Measurements from ENCODE around the gene HTR7.
"Not testable (repeated sequence)": the region's sequence is repeated elsewhere in the genome, so short reads cannot be mapped to it uniquely, and the experiment has no call there.

HTR7 gene

GRCh38 chr10:90819911-90820310, 37.9 kb downstream of the HTR7 start:
- no peak overlapping the region for H3K4me3 ChIP-seq (ENCODE audit: low read depth, low read length)
- H3K36me3 ChIP-seq (ENCODE audit: control insufficient read depth, insufficient read depth, low read length), result peaks cover 5% of the 10 kb centered on the region
- H3K27me3 ChIP-seq (ENCODE audit: control insufficient read depth, insufficient read depth, low read length), result no peaks in the 10 kb centered on the region
- no peak overlapping the region for H3K9ac ChIP-seq (ENCODE audit: low read depth, low read length)
- peaks cover 21% of the 10 kb centered on the region for H3K9me3 ChIP-seq (ENCODE audit: control insufficient read depth, insufficient read depth, low read length)
- H3K4me1 ChIP-seq (ENCODE audit: control insufficient read depth, insufficient read depth, low read length), result peaks cover 5% of the 10 kb centered on the region

DNA sequence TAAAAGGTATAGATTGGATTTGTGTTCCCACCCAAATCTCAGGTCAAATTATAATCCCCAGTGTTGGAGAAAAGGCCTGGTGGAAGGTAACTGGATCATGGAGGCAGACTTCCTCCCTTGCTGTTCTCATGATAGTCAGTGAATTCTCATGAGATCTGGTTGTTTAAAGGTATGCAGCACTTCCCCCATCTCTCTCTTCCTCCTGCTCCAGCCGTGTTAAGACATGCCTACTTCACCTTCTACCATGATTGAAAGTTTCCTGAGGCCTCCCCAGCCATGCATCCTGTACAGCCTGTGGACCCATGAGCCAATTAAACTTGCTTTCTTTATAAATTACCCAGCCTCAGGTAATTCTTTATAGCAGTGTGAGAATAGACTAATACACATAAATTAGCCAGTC, 39.1 kb downstream of the HTR7 start:
- peaks cover 9% of the 10 kb centered on the region for H3K4me1 ChIP-seq (ENCODE audit: control insufficient read depth, insufficient read depth, low read length)
- no peaks in the 10 kb centered on the region for H3K27me3 ChIP-seq (ENCODE audit: control insufficient read depth, insufficient read depth, low read length)
- H3K9ac ChIP-seq (ENCODE audit: low read depth, low read length), result no peak overlapping the region
- H3K4me3 ChIP-seq (ENCODE audit: low read depth, low read length), result no peak overlapping the region
- H3K36me3 ChIP-seq (ENCODE audit: control insufficient read depth, insufficient read depth, low read length), result peaks cover 5% of the 10 kb centered on the region
- peaks cover 19% of the 10 kb centered on the region for H3K9me3 ChIP-seq (ENCODE audit: control insufficient read depth, insufficient read depth, low read length)

GRCh38 chr10:90817128-90817889, 40.5 kb downstream of the HTR7 start:
- peaks cover 9% of the 10 kb centered on the region for H3K4me1 ChIP-seq (ENCODE audit: control insufficient read depth, insufficient read depth, low read length)
- H3K36me3 ChIP-seq (ENCODE audit: control insufficient read depth, insufficient read depth, low read length), result peaks cover 5% of the 10 kb centered on the region
- H3K27me3 ChIP-seq (ENCODE audit: control insufficient read depth, insufficient read depth, low read length), result no peaks in the 10 kb centered on the region
- H3K4me3 ChIP-seq (ENCODE audit: low read depth, low read length), result no peak overlapping the region
- H3K9ac ChIP-seq (ENCODE audit: low read depth, low read length), result no peak overlapping the region
- peaks cover 6% of the 10 kb centered on the region for H3K9me3 ChIP-seq (ENCODE audit: control insufficient read depth, insufficient read depth, low read length)

GRCh38 chr10:90816466-90816865, 41.4 kb downstream of the HTR7 start:
- no peak overlapping the region for H3K4me3 ChIP-seq (ENCODE audit: low read depth, low read length)
- no peaks in the 10 kb centered on the region for H3K27me3 ChIP-seq (ENCODE audit: control insufficient read depth, insufficient read depth, low read length)
- H3K9me3 ChIP-seq (ENCODE audit: control insufficient read depth, insufficient read depth, low read length), result peaks cover 3% of the 10 kb centered on the region
- H3K36me3 ChIP-seq (ENCODE audit: control insufficient read depth, insufficient read depth, low read length), result peaks cover 5% of the 10 kb centered on the region
- peaks cover 9% of the 10 kb centered on the region for H3K4me1 ChIP-seq (ENCODE audit: control insufficient read depth, insufficient read depth, low read length)
- H3K9ac ChIP-seq (ENCODE audit: low read depth, low read length), result no peak overlapping the region

DNA sequence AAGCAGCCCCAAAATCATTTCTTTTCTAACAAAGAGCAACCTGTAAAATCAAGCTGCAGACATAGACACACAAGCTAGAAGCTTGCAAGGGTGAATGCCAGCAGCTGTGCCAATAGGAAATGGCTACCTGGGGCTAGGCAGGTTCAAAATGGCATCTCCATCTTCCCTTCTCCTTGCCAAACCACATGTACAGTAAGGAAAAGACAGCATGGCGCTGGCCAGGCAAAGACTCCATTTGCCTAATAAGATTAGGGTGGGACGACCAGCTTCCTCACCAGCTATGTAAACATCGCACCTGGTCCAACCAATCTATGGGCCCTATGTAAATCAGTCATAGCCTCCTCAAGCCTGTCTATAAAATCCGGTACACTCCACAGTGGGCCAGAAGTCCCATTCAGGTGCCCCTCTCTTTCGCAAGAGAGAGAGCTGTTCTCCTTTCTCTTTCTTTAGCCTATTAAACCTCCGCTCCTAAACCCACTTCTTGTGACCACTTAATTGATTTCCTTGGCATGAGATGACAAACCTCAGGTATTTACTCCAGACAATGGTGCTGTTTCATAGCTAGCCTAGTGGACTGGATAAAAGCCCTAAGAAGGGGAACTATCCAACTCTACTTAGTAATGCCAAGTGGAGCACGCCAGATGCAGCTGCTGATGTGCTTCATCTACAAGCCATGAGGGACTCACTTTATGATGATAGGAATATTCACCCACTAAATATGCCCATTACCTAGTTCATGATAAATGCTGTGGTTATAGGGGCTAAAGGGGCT, 44.1 kb downstream of the HTR7 start:
- Histone ChIP-seq H3K27me3 (ENCODE audit: control insufficient read depth, insufficient read depth, low read length) (no peaks in the 10 kb centered on the region), H3K9me3 (ENCODE audit: control insufficient read depth, insufficient read depth, low read length) (no peaks in the 10 kb centered on the region), H3K4me3 (ENCODE audit: low read depth, low read length) (no peak overlapping the region), H3K36me3 (ENCODE audit: control insufficient read depth, insufficient read depth, low read length) (peaks cover 5% of the 10 kb centered on the region), H3K9ac (ENCODE audit: low read depth, low read length) (no peak overlapping the region), H3K4me1 (ENCODE audit: control insufficient read depth, insufficient read depth, low read length) (peaks cover 6% of the 10 kb centered on the region)

DNA sequence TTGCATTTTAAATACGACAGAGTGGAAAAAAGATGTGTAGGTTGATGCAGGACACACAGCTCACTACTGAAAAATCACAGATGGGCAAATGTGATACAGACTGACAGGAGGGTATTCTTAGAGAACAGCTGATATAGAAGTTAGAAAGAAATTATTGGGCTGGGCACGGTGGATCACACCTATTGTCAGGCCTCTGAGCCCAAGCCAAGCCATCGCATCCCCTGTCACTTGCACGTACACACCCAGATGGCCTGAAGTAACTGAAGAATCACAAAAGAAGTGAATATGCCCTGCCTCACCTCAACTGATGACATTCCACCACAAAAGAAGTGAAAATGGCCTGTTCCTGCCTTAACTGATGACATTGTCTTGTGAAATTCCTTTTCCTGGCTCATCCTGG, 50.7 kb downstream of the HTR7 start:
- not testable (repeated sequence) for H3K36me3 ChIP-seq (ENCODE audit: control insufficient read depth, insufficient read depth, low read length); H3K9ac ChIP-seq (ENCODE audit: low read depth, low read length); H3K9me3 ChIP-seq (ENCODE audit: control insufficient read depth, insufficient read depth, low read length); H3K27me3 ChIP-seq (ENCODE audit: control insufficient read depth, insufficient read depth, low read length)
- H3K4me3 ChIP-seq (ENCODE audit: low read depth, low read length), result peak overlapping the region; percentile 6
- H3K4me1 ChIP-seq (ENCODE audit: control insufficient read depth, insufficient read depth, low read length), result peaks cover 15% of the 10 kb centered on the region

DNA sequence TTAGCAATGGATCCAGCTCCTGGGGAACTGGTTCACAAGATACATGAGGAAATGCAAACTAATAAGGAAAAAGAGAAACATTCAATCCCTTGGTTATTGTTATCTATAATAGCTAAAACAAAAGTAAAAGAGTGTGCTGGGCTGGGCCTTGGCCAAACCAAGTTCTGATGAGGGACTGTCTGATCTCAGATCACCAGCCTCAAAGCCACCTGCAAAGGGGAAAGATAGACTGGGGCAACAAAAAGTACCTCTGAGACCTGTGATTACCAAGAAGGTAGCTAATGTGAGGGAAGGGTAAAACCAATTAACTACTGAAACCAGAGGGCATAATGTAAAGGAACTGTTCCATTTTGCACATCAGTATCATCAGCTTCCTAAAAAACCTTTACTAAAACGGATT, 51.2 kb downstream of the HTR7 start:
- Histone ChIP-seq H3K9me3 (ENCODE audit: control insufficient read depth, insufficient read depth, low read length) (peaks cover 8% of the 10 kb centered on the region), H3K36me3 (ENCODE audit: control insufficient read depth, insufficient read depth, low read length) (no peaks in the 10 kb centered on the region), H3K4me3 (ENCODE audit: low read depth, low read length) (peak overlapping the region; percentile 6), H3K27me3 (ENCODE audit: control insufficient read depth, insufficient read depth, low read length) (peaks cover 5% of the 10 kb centered on the region), H3K9ac (ENCODE audit: low read depth, low read length) (no peak overlapping the region), H3K4me1 (ENCODE audit: control insufficient read depth, insufficient read depth, low read length) (peaks cover 15% of the 10 kb centered on the region)

- Histone ChIP-seq H3K27me3 (ENCODE audit: control insufficient read depth, insufficient read depth, low read length) (peaks cover 5% of the 10 kb centered on the region), H3K9ac (ENCODE audit: low read depth, low read length) (no peak overlapping the region), H3K4me3 (ENCODE audit: low read depth, low read length) (peak overlapping the region; percentile 10), H3K9me3 (ENCODE audit: control insufficient read depth, insufficient read depth, low read length) (peaks cover 8% of the 10 kb centered on the region), H3K4me1 (ENCODE audit: control insufficient read depth, insufficient read depth, low read length) (peaks cover 15% of the 10 kb centered on the region), H3K36me3 (ENCODE audit: control insufficient read depth, insufficient read depth, low read length) (no peaks in the 10 kb centered on the region)
Observed at GRCh38 chr10:90805206-90805605, 52.6 kb downstream of the HTR7 start.

DNA sequence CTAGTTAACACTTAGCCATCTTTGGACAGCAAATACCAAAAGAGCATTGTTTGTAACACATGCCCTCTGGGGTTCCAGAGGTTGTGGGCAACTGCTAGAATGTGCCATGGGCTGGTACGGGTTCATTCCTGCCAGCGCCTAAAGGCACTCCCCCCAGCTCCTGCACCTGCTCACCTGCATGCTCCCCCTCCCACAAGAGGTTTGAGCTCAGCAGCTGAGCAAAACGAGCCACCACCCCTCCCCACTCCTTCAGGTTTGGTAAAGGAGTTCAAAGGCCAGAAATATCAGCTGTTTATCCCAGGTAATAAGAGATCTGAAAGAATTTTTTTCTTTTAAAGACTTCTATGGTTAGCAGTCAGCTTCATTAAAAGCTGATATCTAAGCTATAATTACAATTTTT, 53.5 kb downstream of the HTR7 start:
- Histone ChIP-seq H3K4me3 (ENCODE audit: low read depth, low read length) (no peak overlapping the region), H3K9me3 (ENCODE audit: control insufficient read depth, insufficient read depth, low read length) (peaks cover 8% of the 10 kb centered on the region), H3K4me1 (ENCODE audit: control insufficient read depth, insufficient read depth, low read length) (peaks cover 15% of the 10 kb centered on the region), H3K9ac (ENCODE audit: low read depth, low read length) (no peak overlapping the region), H3K36me3 (ENCODE audit: control insufficient read depth, insufficient read depth, low read length) (no peaks in the 10 kb centered on the region), H3K27me3 (ENCODE audit: control insufficient read depth, insufficient read depth, low read length) (peaks cover 5% of the 10 kb centered on the region)

DNA sequence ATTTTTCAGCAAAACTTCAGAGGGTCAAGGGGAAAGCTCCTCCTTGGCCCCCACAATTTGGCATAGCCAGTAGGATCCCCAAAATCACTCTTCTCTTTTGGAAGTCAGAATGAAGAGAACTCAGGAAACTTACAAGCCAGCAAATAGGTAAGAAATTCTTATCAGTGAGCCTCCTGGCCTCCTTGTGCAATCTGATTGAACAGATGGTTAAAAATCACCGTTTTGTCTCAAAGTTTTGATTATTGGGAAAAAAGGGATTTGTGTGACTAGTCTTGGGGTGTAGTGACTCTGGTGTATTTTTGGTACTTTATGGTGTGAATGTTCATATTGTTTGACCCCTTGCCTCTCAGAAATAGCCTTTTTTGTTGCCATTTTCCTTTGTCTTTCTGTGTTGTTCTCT, 56.2 kb downstream of the HTR7 start:
- no peak overlapping the region for H3K9ac ChIP-seq (ENCODE audit: low read depth, low read length)
- H3K9me3 ChIP-seq (ENCODE audit: control insufficient read depth, insufficient read depth, low read length), result peaks cover under 1% of the 10 kb centered on the region
- H3K27me3 ChIP-seq (ENCODE audit: control insufficient read depth, insufficient read depth, low read length), result peaks cover 5% of the 10 kb centered on the region
- peaks cover 12% of the 10 kb centered on the region for H3K4me1 ChIP-seq (ENCODE audit: control insufficient read depth, insufficient read depth, low read length)
- H3K36me3 ChIP-seq (ENCODE audit: control insufficient read depth, insufficient read depth, low read length), result no peaks in the 10 kb centered on the region
- H3K4me3 ChIP-seq (ENCODE audit: low read depth, low read length), result no peak overlapping the region

DNA sequence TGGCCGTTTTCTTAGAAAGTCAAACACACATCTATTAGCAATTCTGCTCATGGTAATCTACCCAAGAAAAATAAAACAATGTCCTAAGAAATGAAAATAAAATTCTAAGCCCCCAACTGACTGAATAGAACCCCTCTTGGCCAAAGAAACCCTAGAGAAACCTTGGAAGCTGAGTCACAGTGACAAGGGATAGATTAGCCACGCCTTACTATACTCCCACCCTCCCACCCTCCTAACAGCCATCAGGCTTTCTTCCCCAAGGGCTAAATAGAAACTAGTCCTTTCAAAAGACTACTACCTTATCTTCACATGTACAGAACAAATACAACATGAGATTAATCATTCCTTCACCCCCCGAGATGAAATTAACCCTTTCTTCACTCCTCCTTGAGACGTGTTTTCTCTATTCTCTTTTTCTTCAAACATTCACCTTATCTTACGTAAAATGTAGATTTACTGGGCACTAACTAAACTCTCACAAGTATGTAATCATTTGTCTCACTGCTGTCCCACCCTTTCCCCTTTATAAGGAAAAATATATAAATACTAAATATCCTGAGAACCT, 57.5 kb downstream of the HTR7 start:
- peaks cover 11% of the 10 kb centered on the region for H3K4me1 ChIP-seq (ENCODE audit: control insufficient read depth, insufficient read depth, low read length)
- peaks cover 5% of the 10 kb centered on the region for H3K27me3 ChIP-seq (ENCODE audit: control insufficient read depth, insufficient read depth, low read length)
- H3K36me3 ChIP-seq (ENCODE audit: control insufficient read depth, insufficient read depth, low read length), result no peaks in the 10 kb centered on the region
- no peak overlapping the region for H3K4me3 ChIP-seq (ENCODE audit: low read depth, low read length)
- no peak overlapping the region for H3K9ac ChIP-seq (ENCODE audit: low read depth, low read length)
- H3K9me3 ChIP-seq (ENCODE audit: control insufficient read depth, insufficient read depth, low read length), result no peaks in the 10 kb centered on the region

- Histone ChIP-seq H3K4me1 (ENCODE audit: control insufficient read depth, insufficient read depth, low read length) (peaks cover 3% of the 10 kb centered on the region), H3K36me3 (ENCODE audit: control insufficient read depth, insufficient read depth, low read length) (no peaks in the 10 kb centered on the region), H3K27me3 (ENCODE audit: control insufficient read depth, insufficient read depth, low read length) (peaks cover 4% of the 10 kb centered on the region), H3K9me3 (ENCODE audit: control insufficient read depth, insufficient read depth, low read length) (no peaks in the 10 kb centered on the region), H3K4me3 (ENCODE audit: low read depth, low read length) (no peak overlapping the region), H3K9ac (ENCODE audit: low read depth, low read length) (no peak overlapping the region)
Observed at GRCh38 chr10:90799172-90799571, 58.7 kb downstream of the HTR7 start.
